Spinal cord (tissue), 10 donors: ENCODE measurements around the gene TMEM213. TPM values are rescaled to one million over a fixed set of nuclear protein-coding genes. Genes with fewer than 3 reads are reported as not detected.
A peak's percentile ranks its signal among the peaks of the same experiment; 100 is the strongest.

Experiments used
- DNase-seq, 6 donors: peaks; one replicate each; pipeline versions ENCODE4 v3.0.0 to v3.0.0-alpha.2; 2013 to 2015; ENCODE audit warnings: low spot score in 6 of 6, low read depth in 4 of 6
- H3K27ac ChIP-seq: one replicate; pipeline ENCODE4 v1.5.1; 2013; ENCODE audit warnings: low read depth, low read length, control low read depth
- H3K27me3 ChIP-seq: one replicate; pipeline ENCODE4 v1.6.1; 2013; ENCODE audit warnings: low read length; ENCODE audit not compliant: control insufficient read depth, insufficient read depth
- H3K36me3 ChIP-seq: one replicate; pipeline ENCODE4 v1.6.1; 2013; ENCODE audit warnings: low read length; ENCODE audit not compliant: control insufficient read depth, insufficient read depth
- H3K4me1 ChIP-seq: one replicate; pipeline ENCODE4 v1.6.1; 2013; ENCODE audit warnings: low read length; ENCODE audit not compliant: control insufficient read depth, insufficient read depth
- H3K4me3 ChIP-seq: one replicate; pipeline ENCODE4 v1.5.1; 2013; ENCODE audit warnings: low read depth, low read length, control low read depth
- H3K9me3 ChIP-seq: one replicate; pipeline ENCODE4 v1.6.1; 2013; ENCODE audit warnings: low read length; ENCODE audit not compliant: control insufficient read depth, insufficient read depth
- WGBS: methylation state at CpG from one replicate; pipeline ENCODE4 v1.1.5; 2013; ENCODE audit warnings: missing lambda C conversion rate; ENCODE audit not compliant: insufficient coverage; 5-methylcytosine and 5-hydroxymethylcytosine counted together
- polyA plus RNA-seq, 2 donors: library from polyadenylated mRNA; unstranded; fragments of 120-200 nt; gene quantifications; one replicate each; pipeline ENCODE4 v1.2.1, GENCODE V29; 2013; ENCODE audit not compliant: insufficient read length in 2 of 2
- total RNA-seq, 2 donors: library from RNA; depleted of rRNA in 1 of 2; stranded (reverse); fragments of 120-200 nt in 1 of 2; fragments of >200 nt in 1 of 2; gene quantifications; one replicate each; pipeline versions ENCODE4 v1.2.3 to v1.2.4, GENCODE V29; 2013 to 2014
- donor health status: healthy.

The TMEM213 gene
- total and polyA plus RNA-seq, 4 donors, result 0.77 to 0.87 TPM; not detected in 2

DNA sequence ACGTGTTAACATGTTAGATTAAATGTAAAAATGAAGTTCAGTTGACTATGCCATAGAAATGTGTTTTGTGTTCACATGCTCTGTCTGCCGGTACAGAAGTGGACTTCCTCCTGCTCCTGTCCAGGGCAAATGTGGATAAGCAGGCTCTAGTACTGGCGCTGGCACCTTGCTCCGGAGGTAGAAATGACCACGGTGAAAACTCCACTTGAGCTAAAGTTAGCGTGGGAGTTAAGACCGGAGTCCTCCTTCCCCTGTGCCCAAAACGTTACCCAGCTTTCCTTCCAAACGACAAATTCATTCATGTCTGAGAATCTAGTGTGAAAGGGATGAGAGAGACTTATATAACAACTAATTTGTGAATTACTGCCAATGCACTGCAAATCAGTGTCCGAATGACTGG is 35.2 kb downstream of the TMEM213 start:
- WGBS, result 95% methylated on average over 4 of the region's 10 CpGs
- Histone ChIP-seq H3K4me1 (peaks cover 4% of the 10 kb centered on the region), H3K36me3 (peaks cover 16% of the 10 kb centered on the region), H3K27ac (no peak overlapping the region), H3K9me3 (peaks cover 1% of the 10 kb centered on the region), H3K27me3 (no peaks in the 10 kb centered on the region), H3K4me3 (no peak overlapping the region)
- no peak for DNase-seq

DNA sequence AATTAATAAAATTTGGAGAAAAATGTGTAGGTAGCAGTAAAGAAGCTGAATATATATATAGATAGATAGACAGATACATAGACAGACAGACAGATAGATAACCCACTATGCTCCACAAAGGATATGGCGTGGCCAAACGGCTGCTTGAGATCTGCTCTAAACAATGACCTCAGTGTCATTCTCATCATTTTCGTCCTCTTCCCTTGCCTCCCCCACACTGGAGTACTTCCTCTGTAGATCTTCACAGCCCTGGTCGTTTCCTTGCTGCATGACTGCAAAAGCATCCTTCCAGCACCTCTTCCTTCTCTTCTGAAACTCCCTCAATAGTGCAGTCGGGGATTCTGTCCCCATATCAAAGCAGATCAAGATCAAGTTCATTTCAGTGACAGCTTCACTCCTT is 35.8 kb downstream of the TMEM213 start:
- peaks cover 19% of the 10 kb centered on the region for H3K36me3 ChIP-seq
- H3K9me3 ChIP-seq, result peaks cover 1% of the 10 kb centered on the region
- H3K4me3 ChIP-seq, result no peak overlapping the region
- H3K27me3 ChIP-seq, result no peaks in the 10 kb centered on the region
- WGBS, result 81% methylated on average over 5 of the region's 5 CpGs
- DNase-seq, result no peak
- peaks cover 7% of the 10 kb centered on the region for H3K4me1 ChIP-seq
- H3K27ac ChIP-seq, result no peak overlapping the region

- H3K9me3 ChIP-seq, result peaks cover 1% of the 10 kb centered on the region
- no peak for DNase-seq
- peaks cover 19% of the 10 kb centered on the region for H3K36me3 ChIP-seq
- H3K4me1 ChIP-seq, result peaks cover 7% of the 10 kb centered on the region
- no peak overlapping the region for H3K4me3 ChIP-seq
- H3K27me3 ChIP-seq, result no peaks in the 10 kb centered on the region
- WGBS, result 97% methylated on average over 5 of the region's 9 CpGs
- H3K27ac ChIP-seq, result no peak overlapping the region
These were observed 36.8 kb downstream of the TMEM213 start for GRCh38 chr7:138834583-138834982.

GRCh38 chr7:138835087-138835486 is 37.3 kb downstream of the TMEM213 start:
- peaks cover 7% of the 10 kb centered on the region for H3K4me1 ChIP-seq
- H3K36me3 ChIP-seq, result peaks cover 24% of the 10 kb centered on the region
- WGBS, result 97% methylated on average over 5 of the region's 11 CpGs
- no peaks in the 10 kb centered on the region for H3K9me3 ChIP-seq
- DNase-seq, result no peak
- H3K27me3 ChIP-seq, result no peaks in the 10 kb centered on the region
- H3K4me3 ChIP-seq, result no peak overlapping the region
- H3K27ac ChIP-seq, result no peak overlapping the region

DNA sequence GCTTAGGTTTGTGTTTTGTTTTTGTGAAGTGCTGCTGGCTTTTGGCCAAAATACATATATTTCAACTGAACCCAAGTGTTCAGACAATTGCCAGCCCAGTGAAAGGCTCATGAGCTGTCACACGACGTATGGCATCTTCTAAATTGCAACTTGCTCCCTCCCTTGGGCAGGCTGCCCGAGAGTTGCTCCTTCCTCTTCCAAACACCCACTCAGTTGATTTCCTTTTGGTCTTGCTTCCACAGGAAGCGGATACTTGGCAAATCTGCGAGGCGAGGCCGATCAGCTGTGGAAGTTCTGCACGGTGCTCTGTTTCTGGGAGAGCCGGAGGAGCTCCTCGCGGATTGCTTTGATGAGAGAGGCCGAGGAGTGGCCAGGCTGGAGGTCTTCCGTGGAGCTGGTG is 39.8 kb downstream of the TMEM213 start:
- H3K27ac ChIP-seq, result no peak overlapping the region
- peaks cover 26% of the 10 kb centered on the region for H3K36me3 ChIP-seq
- H3K9me3 ChIP-seq, result no peaks in the 10 kb centered on the region
- peaks cover 7% of the 10 kb centered on the region for H3K4me1 ChIP-seq
- H3K4me3 ChIP-seq, result no peak overlapping the region
- peak in 2 of 6 donors; percentile 28 to 73 for DNase-seq
- no peaks in the 10 kb centered on the region for H3K27me3 ChIP-seq
- 59% methylated on average over 13 of the region's 13 CpGs for WGBS

DNA sequence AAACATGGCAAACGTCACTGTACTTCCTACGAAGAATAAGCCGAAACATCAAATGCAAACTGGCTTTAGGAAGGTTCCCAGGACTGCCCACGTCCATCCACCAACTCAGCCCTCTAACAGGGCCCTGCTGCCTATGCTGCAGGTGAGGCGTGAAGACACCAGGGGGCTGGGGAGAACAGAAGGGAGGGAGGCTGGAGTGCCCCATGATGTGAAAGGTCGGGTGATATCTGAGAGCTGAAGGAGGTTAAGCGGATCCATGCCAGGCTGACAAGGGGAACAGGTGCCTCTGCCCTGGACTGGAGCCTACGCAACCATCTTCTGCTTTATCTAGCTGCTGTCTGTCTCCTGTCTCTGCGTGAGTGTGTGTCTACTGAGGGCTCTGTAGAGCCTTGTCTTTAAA is 40.4 kb downstream of the TMEM213 start:
- H3K27ac ChIP-seq, result no peak overlapping the region
- H3K4me3 ChIP-seq, result no peak overlapping the region
- no peak for DNase-seq
- 82% methylated on average over 7 of the region's 9 CpGs for WGBS
- peaks cover 7% of the 10 kb centered on the region for H3K4me1 ChIP-seq
- peaks cover 22% of the 10 kb centered on the region for H3K36me3 ChIP-seq
- H3K27me3 ChIP-seq, result no peaks in the 10 kb centered on the region
- no peaks in the 10 kb centered on the region for H3K9me3 ChIP-seq

DNA sequence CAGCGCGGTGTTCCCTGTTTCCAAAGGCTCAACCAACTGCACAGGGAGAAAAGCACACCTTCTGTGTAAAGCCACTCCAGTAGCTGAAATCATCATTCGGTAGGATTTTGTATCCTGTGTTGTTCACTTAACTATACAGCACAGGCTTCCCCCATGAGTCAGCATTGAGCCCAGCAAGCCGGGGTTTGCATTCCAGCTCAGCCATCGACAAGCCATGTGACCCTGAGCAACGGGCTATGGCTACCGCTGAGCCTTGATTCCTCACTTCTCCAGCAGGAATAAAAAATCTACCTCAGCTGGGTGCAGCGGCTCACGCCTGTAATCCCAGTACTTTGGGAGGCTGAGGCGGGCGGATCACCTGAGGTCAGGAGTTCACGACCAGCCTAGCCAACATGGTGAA is 44.3 kb downstream of the TMEM213 start:
- Histone ChIP-seq H3K4me3 (no peak overlapping the region), H3K9me3 (no peaks in the 10 kb centered on the region), H3K4me1 (peaks cover 7% of the 10 kb centered on the region), H3K27me3 (no peaks in the 10 kb centered on the region), H3K36me3 (peaks cover 24% of the 10 kb centered on the region), H3K27ac (no peak overlapping the region)
- 92% methylated on average over 8 of the region's 12 CpGs for WGBS
- no peak for DNase-seq

GRCh38 chr7:138843632-138844580 is 46.1 kb downstream of the TMEM213 start:
- no peak overlapping the region for H3K27ac ChIP-seq
- WGBS, result 95% methylated on average over 15 of the region's 20 CpGs
- no peaks in the 10 kb centered on the region for H3K9me3 ChIP-seq
- no peak overlapping the region for H3K4me3 ChIP-seq
- no peaks in the 10 kb centered on the region for H3K4me1 ChIP-seq
- DNase-seq, result no peak
- no peaks in the 10 kb centered on the region for H3K27me3 ChIP-seq
- peaks cover 15% of the 10 kb centered on the region for H3K36me3 ChIP-seq

- 51% methylated on average over 2 of the region's 2 CpGs for WGBS
- Histone ChIP-seq H3K4me1 (no peaks in the 10 kb centered on the region), H3K27me3 (no peaks in the 10 kb centered on the region), H3K36me3 (peaks cover 9% of the 10 kb centered on the region), H3K4me3 (no peak overlapping the region), H3K27ac (no peak overlapping the region), H3K9me3 (no peaks in the 10 kb centered on the region)
- no peak for DNase-seq
These were observed 47.9 kb downstream of the TMEM213 start for GRCh38 chr7:138845711-138846110.
